IMR-90 (cell line): ENCODE data around the gene NOSTRIN. TPM values are rescaled to one million over a fixed set of nuclear protein-coding genes. Genes with fewer than 3 reads are reported as not detected.

ENCODE experiments used
- ATAC-seq: fragments of 200-7000 bp; cut with Tn5 transposase; 2 replicates; pipeline ENCODE4 v1.9.1; 2020; ENCODE audit warnings: low read depth, mild to moderate bottlenecking, moderate library complexity
- BruUV-seq: library from RNA; stranded (reverse); fragments of 400-500 nt; replicated peaks from 2 replicates; lab custom pipeline; 2021; lab: Mats Ljungman, UMichigan
- CTCF ChIA-PET: fragments of 300-600 bp; formaldehyde crosslinking; extraction: SDS; loops from one replicate; lab custom pipeline; 2021; ENCODE audit warnings: antibody characterized with exemption; lab: Yijun Ruan, JAX
- POLR2A ChIA-PET: fragments of 300-600 bp; sonication (Branson Sonifier 250); formaldehyde crosslinking; loops from one replicate; lab custom pipeline; 2022; ENCODE audit warnings: antibody characterized with exemption; ENCODE audit not compliant: unreplicated experiment; lab: Charles Lee
- DNase-seq: peaks from one replicate; pipeline ENCODE4 v3.0.0; 2013
- H2AFZ ChIP-seq: replicated peaks from 2 replicates; pipeline ENCODE3; 2013; ENCODE audit warnings: low read length, mild to moderate bottlenecking; ENCODE audit not compliant: poor library complexity
- H2AK5ac ChIP-seq: 2 replicates; pipeline ENCODE4 v1.6.1; 2013; ENCODE audit warnings: low read depth, low read length, inconsistent platforms
- H2AK9ac ChIP-seq: replicated peaks from 2 replicates; pipeline ENCODE3; 2013; ENCODE audit warnings: mild to moderate bottlenecking, low read depth, low read length, moderate library complexity; ENCODE audit not compliant: poor library complexity
- H2BK120ac ChIP-seq: 2 replicates; pipeline ENCODE4 v1.6.1; 2013; ENCODE audit warnings: low read depth, low read length, inconsistent platforms
- H2BK15ac ChIP-seq: 3 replicates; pipeline ENCODE4 v1.6.1; 2013; ENCODE audit warnings: low read depth, low read length, inconsistent platforms
- H2BK20ac ChIP-seq: 2 replicates; pipeline ENCODE4 v1.6.1; 2013; ENCODE audit warnings: low read depth, mild to moderate bottlenecking, inconsistent platforms, low read length, moderate library complexity
- H2BK5ac ChIP-seq: 2 replicates; pipeline ENCODE4 v1.6.1; 2013; ENCODE audit warnings: mild to moderate bottlenecking, low read depth, low read length, inconsistent platforms; ENCODE audit not compliant: poor library complexity, severe bottlenecking
- H3K14ac ChIP-seq: replicated peaks from 2 replicates; pipeline ENCODE4 v1.6.1; 2013; ENCODE audit warnings: low read depth, low read length, inconsistent platforms
- H3K18ac ChIP-seq: 2 replicates; pipeline ENCODE4 v1.6.1; 2013; ENCODE audit warnings: low read depth, low read length, control low read depth
- H3K23ac ChIP-seq: 2 replicates; pipeline ENCODE4 v1.6.1; 2013; ENCODE audit warnings: low read depth, low read length, inconsistent platforms
- H3K27ac ChIP-seq: 2 replicates; pipeline ENCODE4 v1.5.1; 2013; ENCODE audit warnings: mild to moderate bottlenecking, control low read depth, low read length; ENCODE audit not compliant: insufficient read depth
- H3K27me3 ChIP-seq: 2 replicates; pipeline ENCODE4 v1.6.1; 2013; ENCODE audit warnings: low read length; ENCODE audit not compliant: control insufficient read depth, insufficient read depth
- H3K36me3 ChIP-seq: 2 replicates; pipeline ENCODE4 v1.6.1; 2013; ENCODE audit warnings: low read length, mixed read lengths; ENCODE audit not compliant: control insufficient read depth, insufficient read depth
- H3K4ac ChIP-seq: 2 replicates; pipeline ENCODE4 v1.6.1; 2013; ENCODE audit warnings: low read depth, low read length, inconsistent platforms
- H3K4me1 ChIP-seq: 2 replicates; pipeline ENCODE4 v1.6.1; 2013; ENCODE audit warnings: low read length, mixed read lengths; ENCODE audit not compliant: control insufficient read depth, insufficient read depth
- H3K4me2 ChIP-seq: 2 replicates; pipeline ENCODE4 v1.6.1; 2013; ENCODE audit warnings: low read depth, mild to moderate bottlenecking, control low read depth, low read length, moderate library complexity
- H3K4me3 ChIP-seq: 2 replicates; pipeline ENCODE4 v1.5.1; 2013; ENCODE audit warnings: low read depth, mild to moderate bottlenecking, control low read depth, low read length, moderate library complexity; ENCODE audit not compliant: insufficient read depth
- H3K56ac ChIP-seq: 2 replicates; pipeline ENCODE4 v1.6.1; 2013; ENCODE audit warnings: low read length, inconsistent platforms; ENCODE audit not compliant: insufficient read depth; ENCODE audit errors: extremely low read depth
- H3K79me1 ChIP-seq, 2 experiments: 2 replicates each; pipeline ENCODE4 v1.6.1; 2013; ENCODE audit warnings: low read length in 2 of 2, inconsistent platforms in 1 of 2, low read depth in 1 of 2
- H3K9ac ChIP-seq: 2 replicates; pipeline ENCODE4 v1.6.1; 2013; ENCODE audit warnings: low read depth, low read length, control low read depth
- H3K9me1 ChIP-seq: 2 replicates; pipeline ENCODE4 v1.6.1; 2013; ENCODE audit warnings: low read length, inconsistent platforms; ENCODE audit not compliant: insufficient read depth
- H3K9me3 ChIP-seq: 2 replicates; pipeline ENCODE4 v1.6.1; 2013; ENCODE audit warnings: low read length; ENCODE audit not compliant: control insufficient read depth, insufficient read depth
- H4K20me1 ChIP-seq: 2 replicates; pipeline ENCODE4 v1.6.1; 2013; ENCODE audit warnings: low read length, inconsistent platforms; ENCODE audit not compliant: insufficient read depth
- H4K5ac ChIP-seq: 2 replicates; pipeline ENCODE4 v1.6.1; 2013; ENCODE audit warnings: mild to moderate bottlenecking, low read depth, low read length, control low read depth
- H4K8ac ChIP-seq, 2 experiments: 2 replicates each; pipeline ENCODE4 v1.6.1; 2013; ENCODE audit warnings: low read depth in 2 of 2, low read length in 2 of 2, control low read depth in 1 of 2, inconsistent platforms in 1 of 2
- H4K91ac ChIP-seq: 2 replicates; pipeline ENCODE4 v1.6.1; 2013; ENCODE audit warnings: low read depth, low read length, inconsistent platforms; ENCODE audit not compliant: insufficient read depth
- BHLHE40 ChIP-seq: fragments of 150-350 bp; IDR thresholded peaks from 2 replicates; pipeline ENCODE4 v1.6.1; 2016; ENCODE audit warnings: mild to moderate bottlenecking, low read depth, low read length
- CEBPB ChIP-seq: IDR thresholded peaks from 2 replicates; pipeline ENCODE4 v1.6.1; 2012; ENCODE audit warnings: low read depth, low read length, improper control_type of control experiment
- CHD1 ChIP-seq: IDR thresholded peaks from 2 replicates; pipeline ENCODE4 v1.6.1; 2012; ENCODE audit warnings: low read depth, low read length, improper control_type of control experiment
- CTCF ChIP-seq: conservative IDR thresholded peaks from 2 replicates; pipeline ENCODE4 v1.5.1; 2012; ENCODE audit warnings: mild to moderate bottlenecking, low read depth, low read length, improper control_type of control experiment
- ELK1 ChIP-seq: fragments of 150-350 bp; IDR thresholded peaks from 2 replicates; pipeline ENCODE4 v1.6.1; 2016; ENCODE audit warnings: low read depth, mild to moderate bottlenecking, low read length, moderate library complexity, borderline replicate concordance
- FOS ChIP-seq: fragments of 150-350 bp; IDR thresholded peaks from 2 replicates; pipeline ENCODE4 v1.6.1; 2016; ENCODE audit warnings: low read depth, low read length
- MAFK ChIP-seq: IDR thresholded peaks from 2 replicates; pipeline ENCODE4 v1.6.1; 2012; ENCODE audit warnings: low read depth, low read length, improper control_type of control experiment
- MAZ ChIP-seq: IDR thresholded peaks from 2 replicates; pipeline ENCODE4 v1.6.1; 2012; ENCODE audit warnings: low read depth, mild to moderate bottlenecking, low read length, improper control_type of control experiment, moderate library complexity, borderline replicate concordance
- MXI1 ChIP-seq: IDR thresholded peaks from 2 replicates; pipeline ENCODE4 v1.6.1; 2012; ENCODE audit warnings: low read depth, mild to moderate bottlenecking, low read length, moderate library complexity, borderline replicate concordance
- NFE2L2 ChIP-seq: fragments of 150-350 bp; IDR thresholded peaks from 2 replicates; pipeline ENCODE4 v1.6.1; 2016; ENCODE audit warnings: low read depth, mild to moderate bottlenecking, low read length
- POLR2A ChIP-seq: IDR thresholded peaks from 2 replicates; pipeline ENCODE4 v1.6.1; 2012; ENCODE audit warnings: mild to moderate bottlenecking, low read depth, low read length
- RAD21 ChIP-seq: IDR thresholded peaks from 2 replicates; pipeline ENCODE4 v1.6.1; 2012; ENCODE audit warnings: low read length, improper control_type of control experiment
- RCOR1 ChIP-seq: IDR thresholded peaks from 2 replicates; pipeline ENCODE4 v1.6.1; 2012; ENCODE audit warnings: mild to moderate bottlenecking, low read length, improper control_type of control experiment; ENCODE audit not compliant: insufficient replicate concordance
- RFX5 ChIP-seq: IDR thresholded peaks from 2 replicates; pipeline ENCODE4 v1.8.0; 2012; ENCODE audit warnings: low read depth, mild to moderate bottlenecking, low read length, moderate library complexity
- SMC3 ChIP-seq: fragments of 150-350 bp; IDR thresholded peaks from 2 replicates; pipeline ENCODE4 v1.6.1; 2016; ENCODE audit warnings: low read depth, mild to moderate bottlenecking, antibody characterized with exemption, low read length, moderate library complexity
- USF2 ChIP-seq: fragments of 150-350 bp; IDR thresholded peaks from 2 replicates; pipeline ENCODE4 v1.6.1; 2017; ENCODE audit warnings: mild to moderate bottlenecking, antibody characterized with exemption, low read length, low read depth
- WGBS, 2 experiments: methylation state at CpG; one replicate each; pipeline versions ENCODE4 v1.1.5 to v1.1.7; 2013; ENCODE audit warnings: missing lambda C conversion rate in 2 of 2; ENCODE audit not compliant: insufficient read length in 1 of 2; ENCODE audit errors: extremely low coverage in 2 of 2; 5-methylcytosine and 5-hydroxymethylcytosine counted together
- dilution Hi-C: fragments of 300-500 bp; cut with HindIII; formaldehyde crosslinking; loops from one replicate; pipeline ENCODE4 v1.14.3; 2018; ENCODE audit warnings: low sequenced_read_pairs; ENCODE audit not compliant: unreplicated experiment
- in situ Hi-C: fragments of 300-500 bp; cut with MboI; formaldehyde crosslinking; loops from 3 replicates; pipeline ENCODE4 v1.14.3; 2019; ENCODE audit warnings: low sequenced_read_pairs, inconsistent platforms, mixed read lengths
- intact Hi-C: fragments of 100-400 bp; cut with micrococcal nuclease; formaldehyde crosslinking; loops from 2 replicates; pipeline ENCODE4 v1.10.0; 2022
- polyA plus RNA-seq, 3 experiments: library from polyadenylated mRNA; depleted of rRNA; stranded (reverse); fragments of >200 nt; gene quantifications; 2 replicates each; pipeline ENCODE4 v1.2.3, GENCODE V29; 2012; ENCODE audit warnings: low replicate concordance in 1 of 3
- total RNA-seq: library from RNA; depleted of rRNA; stranded (reverse); fragments of >200 nt; gene quantifications from 2 replicates; pipeline ENCODE4 v1.2.3, GENCODE V29; 2012

Gene NOSTRIN
- total and polyA plus RNA-seq, 2 of the 4 experiments (the other 2 are of a cell fraction), result 0.15 to 0.18 TPM

GRCh38 chr2:168853471-168853870 lies 51.0 kb downstream of the NOSTRIN start:
- Histone ChIP-seq H4K5ac (no peak overlapping the region), H4K8ac (no peak overlapping the region), H3K27ac (no peak overlapping the region), H3K27me3 (no peaks in the 10 kb centered on the region), H2BK15ac (no peak overlapping the region), H2AFZ (no peak overlapping the region), H2BK5ac (no peak overlapping the region), H4K91ac (no peak overlapping the region), H2AK9ac (no peak overlapping the region), H3K4me1 (no peaks in the 10 kb centered on the region), H2BK20ac (no peak overlapping the region), H4K20me1 (no peaks in the 10 kb centered on the region), H3K23ac (no peak overlapping the region), H3K36me3 (no peaks in the 10 kb centered on the region), H3K4me3 (no peak overlapping the region), H3K56ac (no peak overlapping the region), H3K4ac (no peak overlapping the region), H2BK120ac (no peak overlapping the region), H3K79me1 (no peaks in the 10 kb centered on the region), H3K4me2 (no peak overlapping the region), H3K9ac (no peak overlapping the region), H3K9me1 (no peaks in the 10 kb centered on the region), H3K18ac (no peak overlapping the region), H3K14ac (no peak overlapping the region), H3K9me3 (no peaks in the 10 kb centered on the region), H2AK5ac (no peak overlapping the region)
- TF ChIP-seq POLR2A, result no peak
- no peak for TF ChIP-seq NFE2L2
- no peak for TF ChIP-seq USF2
- no peak for TF ChIP-seq RFX5
- no peak for TF ChIP-seq MAZ
- no peak for TF ChIP-seq CEBPB
- TF ChIP-seq FOS, result no peak
- no peak for TF ChIP-seq CTCF
- TF ChIP-seq CHD1, result no peak
- no peak for TF ChIP-seq ELK1
- no peak for TF ChIP-seq MXI1
- TF ChIP-seq RAD21, result no peak
- no peak for TF ChIP-seq RCOR1
- TF ChIP-seq MAFK, result no peak
- TF ChIP-seq SMC3, result no peak
- no peak for TF ChIP-seq BHLHE40
- intact Hi-C loops (no loop called here), dilution Hi-C loops (no loop called here), in situ Hi-C loops (no loop called here)
- POLR2A ChIA-PET, result no interaction called here
- no peak for ATAC-seq
- no CpG with 5 or more reads among the region's 1 CpG for WGBS, 2 experiments
- CTCF ChIA-PET, result no interaction called here
- no peak for DNase-seq
- no TSS peak for BruUV-seq
